ENCODE data around the gene ASPDH.

The ASPDH gene

DNA sequence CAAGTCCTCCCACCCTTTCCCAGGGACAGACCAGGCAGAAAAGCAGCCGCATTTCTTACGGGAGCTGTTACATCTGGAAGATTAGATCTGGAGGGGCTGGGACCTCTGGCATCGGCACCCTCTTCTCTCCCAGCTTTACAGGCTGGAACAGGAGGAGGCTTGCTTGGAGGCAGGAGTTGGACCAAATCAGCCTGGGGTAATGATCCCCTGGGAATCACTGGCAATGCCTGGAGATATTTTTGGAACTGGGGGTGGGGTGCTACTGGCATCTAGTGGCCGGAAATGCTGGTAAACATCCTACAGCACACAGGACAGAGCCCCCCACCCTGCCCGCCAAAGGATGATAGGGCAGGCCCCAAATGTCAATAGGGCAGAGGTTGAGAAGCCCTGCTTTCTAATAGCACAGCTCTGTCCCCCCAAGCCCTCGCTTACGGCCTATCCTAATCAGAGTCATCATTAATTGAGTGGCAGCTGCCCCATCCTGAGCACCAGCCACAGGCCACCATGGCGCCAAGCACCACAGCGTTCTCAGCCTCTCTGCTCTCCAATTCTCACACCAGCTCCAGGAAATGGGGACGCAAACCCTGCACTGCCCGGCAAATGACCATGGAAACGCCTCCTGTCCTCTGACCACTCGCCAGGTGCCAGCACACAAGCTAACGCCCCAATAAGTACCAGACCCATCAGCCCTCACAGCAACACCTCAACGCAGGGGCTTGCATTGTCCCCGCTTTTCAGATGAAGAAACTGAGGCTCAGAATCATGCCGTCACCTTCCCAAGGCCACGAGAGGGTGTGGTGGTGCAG is 33.9 kb upstream of the ASPDH start:
- Histone ChIP-seq H3K27me3 (ENCODE audit: control insufficient read depth, insufficient read depth, low read length) (peaks cover 29% of the 10 kb centered on the region), H3K9me3 (ENCODE audit: control insufficient read depth, insufficient read depth, low read length) (no peaks in the 10 kb centered on the region), H3K4me3 (ENCODE audit: low read depth, low read length) (no peak overlapping the region), H3K4me1 (ENCODE audit: control insufficient read depth, insufficient read depth, low read length) (0 out of 2 replicates have a peak, but pooled peaks cover 2% of the 10 kb centered on the region), H3K9ac (ENCODE audit: low read depth, low read length) (no peak overlapping the region), H3K36me3 (ENCODE audit: control insufficient read depth, insufficient read depth, low read length) (no peaks in the 10 kb centered on the region), H3K27ac (ENCODE audit: low read depth, low read length) (no peak overlapping the region)

DNA sequence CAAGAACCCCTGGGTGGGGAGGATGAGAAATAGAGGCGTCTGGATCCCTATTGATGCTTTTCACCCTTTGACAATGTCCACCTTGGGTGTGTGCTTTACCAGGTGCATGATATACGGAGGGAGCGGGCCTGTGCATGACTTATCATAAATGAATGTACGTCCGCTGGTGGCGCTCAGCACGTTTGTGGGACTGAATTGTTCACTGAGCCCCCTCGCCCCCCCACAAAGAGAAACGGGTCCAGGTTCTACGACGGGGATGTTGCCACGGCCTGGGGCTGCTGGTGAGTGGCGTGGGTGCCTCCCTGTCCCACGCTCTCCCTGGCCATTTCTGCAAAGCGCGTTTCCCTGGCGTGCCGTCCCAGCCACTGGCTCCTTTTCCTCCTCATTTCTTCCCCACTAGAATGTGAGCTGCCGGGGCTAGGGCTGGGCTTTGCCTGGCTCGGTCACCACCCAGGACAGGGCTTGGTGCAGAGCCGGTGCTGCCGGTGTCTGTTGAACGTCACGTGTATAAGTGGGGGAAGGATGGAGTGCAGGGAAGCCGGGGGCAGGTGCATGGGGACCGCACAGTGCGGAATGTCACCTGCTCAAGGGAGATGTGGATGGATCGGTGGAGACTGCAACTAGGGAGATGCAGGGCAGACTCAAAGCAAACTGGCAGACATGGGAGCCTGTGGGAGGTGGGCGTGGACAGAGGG is 33.0 kb upstream of the ASPDH start:
- no peaks in the 10 kb centered on the region for H3K9me3 ChIP-seq (ENCODE audit: control insufficient read depth, insufficient read depth, low read length)
- peaks cover 20% of the 10 kb centered on the region for H3K27me3 ChIP-seq (ENCODE audit: control insufficient read depth, insufficient read depth, low read length)
- H3K36me3 ChIP-seq (ENCODE audit: control insufficient read depth, insufficient read depth, low read length), result no peaks in the 10 kb centered on the region
- H3K27ac ChIP-seq (ENCODE audit: low read depth, low read length), result no peak overlapping the region
- no peak overlapping the region for H3K4me3 ChIP-seq (ENCODE audit: low read depth, low read length)
- H3K9ac ChIP-seq (ENCODE audit: low read depth, low read length), result no peak overlapping the region
- 0 out of 2 replicates have a peak, but pooled peaks cover 2% of the 10 kb centered on the region for H3K4me1 ChIP-seq (ENCODE audit: control insufficient read depth, insufficient read depth, low read length)

DNA sequence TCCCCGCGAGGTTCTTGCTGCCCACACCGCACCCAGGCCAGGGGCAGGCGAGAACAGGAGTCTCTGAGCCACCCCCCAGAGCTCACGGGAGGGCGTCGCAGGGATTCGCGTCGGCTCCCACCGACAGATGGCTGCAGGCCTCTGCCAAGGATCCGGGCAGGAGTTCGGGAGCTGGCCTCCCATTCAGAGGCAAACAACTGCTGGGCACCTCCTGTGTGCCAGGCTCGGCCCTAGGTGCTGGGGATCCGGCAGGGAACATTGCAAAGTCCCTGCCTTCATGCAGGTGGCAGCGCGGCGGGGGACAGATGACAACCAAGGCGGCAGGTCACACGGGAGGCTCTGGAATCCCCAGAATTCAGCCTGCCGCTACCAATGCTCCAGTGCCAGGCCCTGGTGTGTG is 29.2 kb upstream of the ASPDH start:
- no peaks in the 10 kb centered on the region for H3K9me3 ChIP-seq (ENCODE audit: control insufficient read depth, insufficient read depth, low read length)
- no peaks in the 10 kb centered on the region for H3K4me1 ChIP-seq (ENCODE audit: control insufficient read depth, insufficient read depth, low read length)
- no peak overlapping the region for H3K4me3 ChIP-seq (ENCODE audit: low read depth, low read length)
- no peaks in the 10 kb centered on the region for H3K27me3 ChIP-seq (ENCODE audit: control insufficient read depth, insufficient read depth, low read length)
- no peaks in the 10 kb centered on the region for H3K36me3 ChIP-seq (ENCODE audit: control insufficient read depth, insufficient read depth, low read length)
- no peak overlapping the region for H3K9ac ChIP-seq (ENCODE audit: low read depth, low read length)
- H3K27ac ChIP-seq (ENCODE audit: low read depth, low read length), result no peak overlapping the region

DNA sequence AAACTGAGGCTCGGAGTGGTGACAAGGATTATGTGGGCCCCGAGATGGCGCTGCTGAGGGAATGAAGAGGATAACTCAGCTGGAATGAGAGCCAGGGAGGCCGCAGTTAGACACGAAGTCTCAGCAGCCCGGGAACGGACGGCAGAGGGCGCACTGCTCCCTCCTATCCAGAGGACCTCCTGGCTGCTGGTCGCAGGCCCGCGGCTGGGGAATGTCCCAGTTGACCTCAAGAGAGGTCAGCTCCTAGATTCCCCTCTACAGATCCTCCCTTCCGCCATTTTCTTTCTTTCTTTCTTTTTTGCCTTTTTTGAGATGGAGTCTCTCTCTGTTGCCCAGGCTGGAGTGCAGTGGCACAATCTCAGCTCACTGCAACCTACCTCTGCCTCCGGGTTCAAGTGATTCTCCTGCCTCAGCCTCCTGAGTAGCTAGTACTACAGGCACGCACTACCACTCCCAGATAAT is 24.1 kb upstream of the ASPDH start:
- Histone ChIP-seq H3K27ac (ENCODE audit: low read depth, low read length) (no peak overlapping the region), H3K4me3 (ENCODE audit: low read depth, low read length) (no peak overlapping the region), H3K9ac (ENCODE audit: low read depth, low read length) (no peak overlapping the region), H3K27me3 (ENCODE audit: control insufficient read depth, insufficient read depth, low read length) (no peaks in the 10 kb centered on the region), H3K9me3 (ENCODE audit: control insufficient read depth, insufficient read depth, low read length) (0 out of 2 replicates have a peak, but pooled peaks cover 3% of the 10 kb centered on the region), H3K36me3 (ENCODE audit: control insufficient read depth, insufficient read depth, low read length) (no peaks in the 10 kb centered on the region), H3K4me1 (ENCODE audit: control insufficient read depth, insufficient read depth, low read length) (no peaks in the 10 kb centered on the region)

DNA sequence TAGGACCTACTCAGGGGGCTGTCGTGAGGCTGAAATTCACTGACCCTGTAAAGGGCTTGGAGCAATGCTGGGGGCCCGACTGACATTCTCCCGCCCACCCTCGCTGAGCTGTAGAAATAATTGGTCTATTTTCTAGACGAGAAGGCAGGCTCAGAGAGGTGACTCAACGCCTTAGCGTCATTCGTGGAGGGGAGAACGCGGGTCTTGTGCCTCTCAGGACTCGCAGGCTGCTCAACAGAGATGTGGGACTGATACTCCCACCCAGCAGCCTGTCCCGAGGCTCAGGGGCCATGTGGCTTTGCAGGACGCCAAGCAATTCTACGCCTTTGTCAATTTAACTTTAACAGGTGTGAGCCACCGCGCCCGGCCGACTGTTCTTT is 23.6 kb upstream of the ASPDH start:
- Histone ChIP-seq H3K27me3 (ENCODE audit: control insufficient read depth, insufficient read depth, low read length) (no peaks in the 10 kb centered on the region), H3K4me3 (ENCODE audit: low read depth, low read length) (no peak overlapping the region), H3K36me3 (ENCODE audit: control insufficient read depth, insufficient read depth, low read length) (no peaks in the 10 kb centered on the region), H3K9ac (ENCODE audit: low read depth, low read length) (no peak overlapping the region), H3K27ac (ENCODE audit: low read depth, low read length) (no peak overlapping the region), H3K4me1 (ENCODE audit: control insufficient read depth, insufficient read depth, low read length) (no peaks in the 10 kb centered on the region), H3K9me3 (ENCODE audit: control insufficient read depth, insufficient read depth, low read length) (0 out of 2 replicates have a peak, but pooled peaks cover 3% of the 10 kb centered on the region)

DNA sequence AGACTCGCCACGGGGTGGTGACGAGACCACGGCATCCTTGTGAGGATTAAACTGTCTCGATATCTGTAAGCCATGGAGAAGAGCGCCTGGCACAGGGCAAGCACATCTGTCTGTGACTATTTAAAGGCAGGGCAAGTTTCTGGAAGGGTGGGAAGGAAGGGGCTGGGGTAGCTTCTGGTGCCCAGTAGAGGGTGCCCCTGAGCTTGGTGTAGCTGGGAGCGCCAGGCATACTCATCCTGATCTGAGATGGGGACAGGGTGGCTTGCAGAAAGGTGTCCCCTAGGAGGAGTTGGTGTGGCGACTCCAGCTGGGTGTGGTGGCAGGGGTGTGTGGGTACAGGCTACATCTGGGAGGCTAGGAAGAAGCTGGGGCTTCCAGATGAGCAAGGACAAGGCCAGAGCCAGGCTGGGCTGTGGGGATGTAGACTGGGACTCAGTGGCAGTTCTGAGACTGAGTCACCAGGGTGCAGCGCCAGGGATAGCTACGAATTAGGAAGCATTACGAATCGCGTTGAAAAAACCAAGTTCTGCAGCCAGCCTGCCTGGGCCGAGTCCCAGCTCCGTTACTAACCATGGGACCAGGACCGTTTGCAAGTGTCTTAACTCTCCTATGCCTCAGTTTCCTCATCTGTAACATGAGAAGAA is 23.1 kb upstream of the ASPDH start:
- Histone ChIP-seq H3K9me3 (ENCODE audit: control insufficient read depth, insufficient read depth, low read length) (0 out of 2 replicates have a peak, but pooled peaks cover 3% of the 10 kb centered on the region), H3K4me1 (ENCODE audit: control insufficient read depth, insufficient read depth, low read length) (no peaks in the 10 kb centered on the region), H3K27ac (ENCODE audit: low read depth, low read length) (no peak overlapping the region), H3K9ac (ENCODE audit: low read depth, low read length) (no peak overlapping the region), H3K4me3 (ENCODE audit: low read depth, low read length) (no peak overlapping the region), H3K36me3 (ENCODE audit: control insufficient read depth, insufficient read depth, low read length) (no peaks in the 10 kb centered on the region), H3K27me3 (ENCODE audit: control insufficient read depth, insufficient read depth, low read length) (no peaks in the 10 kb centered on the region)

DNA sequence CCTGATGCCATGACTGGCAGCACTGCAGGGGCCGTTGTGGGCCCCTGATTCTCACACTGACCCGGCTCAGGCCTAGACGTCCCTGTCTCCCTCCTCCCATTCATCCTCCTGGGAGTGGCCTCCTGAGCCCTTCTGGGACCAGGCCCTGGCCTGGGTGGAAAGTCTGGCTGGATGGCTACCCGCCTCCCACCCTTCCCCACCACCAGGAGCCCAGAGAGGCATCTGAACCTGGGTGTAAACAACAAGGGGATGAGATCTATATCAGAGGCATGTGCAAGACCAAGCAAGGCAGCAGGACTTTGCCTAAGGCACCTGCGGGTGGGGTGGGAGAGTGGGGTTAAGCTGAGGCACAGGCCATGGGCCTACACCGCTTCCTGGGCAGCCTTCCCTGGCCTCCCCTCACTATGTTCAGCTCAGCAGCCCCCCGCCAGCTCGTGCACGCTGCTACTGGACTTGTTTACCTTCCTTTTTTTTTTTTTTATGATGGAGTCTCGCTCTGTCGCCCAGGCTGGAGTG is 22.0 kb upstream of the ASPDH start:
- Histone ChIP-seq H3K4me3 (ENCODE audit: low read depth, low read length) (no peak overlapping the region), H3K27me3 (ENCODE audit: control insufficient read depth, insufficient read depth, low read length) (no peaks in the 10 kb centered on the region), H3K9me3 (ENCODE audit: control insufficient read depth, insufficient read depth, low read length) (0 out of 2 replicates have a peak, but pooled peaks cover 3% of the 10 kb centered on the region), H3K27ac (ENCODE audit: low read depth, low read length) (no peak overlapping the region), H3K4me1 (ENCODE audit: control insufficient read depth, insufficient read depth, low read length) (no peaks in the 10 kb centered on the region; the same call in 1 of the 2 replicates), H3K9ac (ENCODE audit: low read depth, low read length) (no peak overlapping the region), H3K36me3 (ENCODE audit: control insufficient read depth, insufficient read depth, low read length) (no peaks in the 10 kb centered on the region)

DNA sequence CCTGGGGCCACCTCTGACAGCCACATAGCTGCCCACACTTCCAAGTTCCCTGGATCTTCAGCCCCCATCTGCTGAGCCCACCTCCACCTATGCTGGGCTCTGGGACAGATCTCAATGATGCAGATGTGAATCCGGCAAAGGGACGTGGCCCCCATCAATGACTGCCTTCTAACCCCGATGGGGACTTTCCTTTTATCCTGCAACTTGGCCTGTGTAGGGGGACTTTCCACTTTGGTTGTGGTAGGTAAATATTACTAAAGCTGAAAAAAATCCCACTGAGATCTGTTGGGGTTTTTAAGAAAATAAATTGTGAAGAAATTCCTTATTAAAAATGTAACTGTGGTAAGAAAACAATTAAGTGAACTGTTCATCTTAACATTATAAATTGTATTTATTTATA is 20.8 kb upstream of the ASPDH start:
- 0 out of 2 replicates have a peak, but pooled peaks cover 3% of the 10 kb centered on the region for H3K9me3 ChIP-seq (ENCODE audit: control insufficient read depth, insufficient read depth, low read length)
- no peaks in the 10 kb centered on the region for H3K27me3 ChIP-seq (ENCODE audit: control insufficient read depth, insufficient read depth, low read length)
- no peak overlapping the region for H3K9ac ChIP-seq (ENCODE audit: low read depth, low read length)
- no peaks in the 10 kb centered on the region for H3K36me3 ChIP-seq (ENCODE audit: control insufficient read depth, insufficient read depth, low read length)
- H3K4me1 ChIP-seq (ENCODE audit: control insufficient read depth, insufficient read depth, low read length), result no peaks in the 10 kb centered on the region; the same call in 1 of the 2 replicates
- no peak overlapping the region for H3K4me3 ChIP-seq (ENCODE audit: low read depth, low read length)
- H3K27ac ChIP-seq (ENCODE audit: low read depth, low read length), result no peak overlapping the region

DNA sequence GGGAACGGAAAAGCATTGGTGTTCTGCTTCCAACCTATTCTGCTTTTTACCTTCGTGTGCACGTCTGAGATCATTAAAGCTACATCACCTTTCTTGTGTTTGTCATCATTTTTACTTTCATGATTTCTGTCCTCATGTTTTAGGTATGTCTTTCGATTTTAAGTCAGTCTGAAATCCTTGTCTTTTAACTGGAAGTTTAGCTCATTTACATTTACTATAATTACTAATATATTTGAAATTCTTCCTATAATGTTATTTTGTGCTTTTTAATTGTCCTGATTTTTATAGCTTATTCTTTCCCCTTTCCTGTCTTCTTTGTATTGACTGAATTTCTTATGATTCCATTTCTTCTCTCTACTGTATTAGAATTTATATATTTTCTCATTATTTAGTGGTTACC is 19.2 kb upstream of the ASPDH start:
- H3K9me3 ChIP-seq (ENCODE audit: control insufficient read depth, insufficient read depth, low read length), result 0 out of 2 replicates have a peak, but pooled peaks cover 3% of the 10 kb centered on the region
- H3K9ac ChIP-seq (ENCODE audit: low read depth, low read length), result no peak overlapping the region
- H3K27ac ChIP-seq (ENCODE audit: low read depth, low read length), result no peak overlapping the region
- no peaks in the 10 kb centered on the region for H3K27me3 ChIP-seq (ENCODE audit: control insufficient read depth, insufficient read depth, low read length)
- H3K4me3 ChIP-seq (ENCODE audit: low read depth, low read length), result no peak overlapping the region
- H3K4me1 ChIP-seq (ENCODE audit: control insufficient read depth, insufficient read depth, low read length), result no peaks in the 10 kb centered on the region; the same call in 1 of the 2 replicates
- H3K36me3 ChIP-seq (ENCODE audit: control insufficient read depth, insufficient read depth, low read length), result no peaks in the 10 kb centered on the region

DNA sequence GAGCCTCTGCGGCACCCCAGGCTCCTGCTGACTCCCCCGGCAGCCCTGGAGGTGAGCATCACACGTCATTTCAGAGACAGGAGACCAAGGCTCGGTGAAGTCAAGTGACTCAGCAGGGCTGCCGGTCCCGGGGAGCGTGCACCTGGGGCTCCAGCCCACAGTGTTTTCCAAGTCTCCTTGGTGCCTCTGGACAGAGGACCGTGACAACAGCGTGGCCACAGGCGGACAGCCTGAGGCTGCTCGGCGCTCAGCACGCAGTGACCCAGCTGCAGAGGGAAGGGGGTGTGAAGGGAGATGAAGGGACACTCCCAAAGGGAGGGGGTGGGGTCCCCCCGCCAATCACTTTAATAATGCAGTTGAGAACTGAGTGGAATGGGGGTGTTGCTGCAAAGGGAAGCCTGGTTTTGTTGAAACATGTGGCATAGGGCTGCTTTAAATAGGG is 17.5 kb upstream of the ASPDH start:
- H3K9me3 ChIP-seq (ENCODE audit: control insufficient read depth, insufficient read depth, low read length), result 0 out of 2 replicates have a peak, but pooled peaks cover 3% of the 10 kb centered on the region
- no peaks in the 10 kb centered on the region for H3K27me3 ChIP-seq (ENCODE audit: control insufficient read depth, insufficient read depth, low read length)
- no peak overlapping the region for H3K27ac ChIP-seq (ENCODE audit: low read depth, low read length)
- H3K9ac ChIP-seq (ENCODE audit: low read depth, low read length), result no peak overlapping the region
- H3K4me1 ChIP-seq (ENCODE audit: control insufficient read depth, insufficient read depth, low read length), result no peaks in the 10 kb centered on the region; the same call in 1 of the 2 replicates
- no peaks in the 10 kb centered on the region for H3K36me3 ChIP-seq (ENCODE audit: control insufficient read depth, insufficient read depth, low read length)
- H3K4me3 ChIP-seq (ENCODE audit: low read depth, low read length), result no peak overlapping the region

All from HUES48 (cell line).